GM21619 (cell line): ENCODE data around the gene RFC5.
"Not testable (repeated sequence)": the region's sequence is repeated elsewhere in the genome, so short reads cannot be mapped to it uniquely, and the experiment has no call there.

Experiments
- ATAC-seq: cut with Tn5 transposase; IDR thresholded peaks from one replicate; pipeline ENCODE4 v1.9.1; 2021; ENCODE audit not compliant: unreplicated experiment

RFC5 gene

GRCh38 chr12:118013283-118013682 is 3.2 kb upstream of the RFC5 start:
- ATAC-seq = no peak

- no peak for ATAC-seq
Observed at GRCh38 chr12:118015306-118015705, 1.2 kb upstream of the RFC5 start.

- ATAC-seq = peak; percentile 3
Observed at GRCh38 chr12:118015944-118016343, 559 bp upstream of the RFC5 start.

GRCh38 chr12:118017926-118018325 is 1.4 kb downstream of the RFC5 start:
- no peak for ATAC-seq

- ATAC-seq = no peak
Observed at GRCh38 chr12:118020036-118020435, 3.5 kb downstream of the RFC5 start.

GRCh38 chr12:118022097-118022727 is 5.7 kb downstream of the RFC5 start:
- ATAC-seq = not testable (repeated sequence)

- no peak for ATAC-seq
Observed at GRCh38 chr12:118022728-118023109, 6.2 kb downstream of the RFC5 start.

- ATAC-seq = no peak
Observed at GRCh38 chr12:118023301-118023860, 6.9 kb downstream of the RFC5 start.

GRCh38 chr12:118025168-118025567 is 8.7 kb downstream of the RFC5 start:
- no peak for ATAC-seq

- no peak for ATAC-seq
Observed at GRCh38 chr12:118029166-118029565, 12.7 kb downstream of the RFC5 start.

GRCh38 chr12:118032188-118032587 is 15.7 kb downstream of the RFC5 start:
- ATAC-seq = no peak

GRCh38 chr12:118033323-118033722 is 16.8 kb downstream of the RFC5 start:
- no peak for ATAC-seq

- ATAC-seq = no peak
Observed at GRCh38 chr12:118033902-118034301, 17.4 kb downstream of the RFC5 start.

- no peak for ATAC-seq
Observed at GRCh38 chr12:118034429-118035189, 18.1 kb downstream of the RFC5 start.

GRCh38 chr12:118035190-118036041 is 18.9 kb downstream of the RFC5 start:
- peak; percentile 91 for ATAC-seq

GRCh38 chr12:118036672-118037411 is 20.3 kb downstream of the RFC5 start:
- ATAC-seq = no peak

GRCh38 chr12:118038137-118038536 is 21.6 kb downstream of the RFC5 start:
- ATAC-seq = no peak

- ATAC-seq = no peak
Observed at GRCh38 chr12:118042091-118042490, 25.6 kb downstream of the RFC5 start.

GRCh38 chr12:118044075-118044474 is 27.6 kb downstream of the RFC5 start:
- ATAC-seq = no peak

- no peak for ATAC-seq
Observed at GRCh38 chr12:118044577-118044976, 28.1 kb downstream of the RFC5 start.

- no peak for ATAC-seq
Observed at GRCh38 chr12:118046430-118046829, 29.9 kb downstream of the RFC5 start.
